Measurements from ENCODE around the gene CCDC43.
"Not testable (repeated sequence)": the region's sequence is repeated elsewhere in the genome, so short reads cannot be mapped to it uniquely, and the experiment has no call there.

The CCDC43 gene

DNA sequence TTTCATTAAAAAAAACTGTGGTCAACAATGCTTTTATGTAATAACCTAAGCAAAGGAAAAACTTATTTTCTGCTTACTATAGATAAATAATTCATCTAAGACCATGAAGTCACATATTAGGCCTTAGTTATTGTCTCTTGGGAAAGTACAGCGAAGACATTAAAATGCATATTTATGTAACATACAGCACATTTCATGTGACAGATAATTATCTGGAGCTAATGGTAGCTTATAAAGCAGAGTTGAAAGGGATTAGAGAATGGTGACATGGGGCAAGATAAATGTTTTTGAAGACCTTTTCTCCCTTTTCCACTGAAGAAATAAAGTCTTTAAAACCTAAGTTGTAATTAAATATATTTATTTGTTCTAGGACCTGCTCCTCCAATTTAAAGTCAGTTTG is 23.6 kb downstream of the CCDC43 start:
- no peak for DNase-seq

GRCh38 chr17:44664867-44665266 is 24.7 kb downstream of the CCDC43 start:
- no peak for DNase-seq

DNA sequence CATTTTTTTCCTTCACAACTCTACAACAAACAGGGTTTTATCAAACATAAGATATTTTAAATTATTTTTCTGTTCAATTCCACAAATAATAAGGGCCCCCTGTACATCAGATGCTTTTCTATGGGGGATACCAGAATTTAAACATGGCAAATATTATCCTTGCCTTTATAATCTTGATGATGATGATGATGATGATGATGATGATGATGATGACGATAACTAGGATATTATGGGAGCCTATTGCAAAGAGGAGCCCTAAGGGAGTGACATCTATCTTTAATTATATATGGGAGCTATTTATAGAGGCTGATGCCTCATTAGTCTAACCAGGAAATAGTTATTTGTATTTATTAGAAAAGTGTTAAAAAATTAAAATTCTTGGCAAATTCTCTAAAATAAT is 26.5 kb downstream of the CCDC43 start:
- no peak for DNase-seq

GRCh38 chr17:44661835-44662234 is 27.7 kb downstream of the CCDC43 start:
- no peak for DNase-seq

DNA sequence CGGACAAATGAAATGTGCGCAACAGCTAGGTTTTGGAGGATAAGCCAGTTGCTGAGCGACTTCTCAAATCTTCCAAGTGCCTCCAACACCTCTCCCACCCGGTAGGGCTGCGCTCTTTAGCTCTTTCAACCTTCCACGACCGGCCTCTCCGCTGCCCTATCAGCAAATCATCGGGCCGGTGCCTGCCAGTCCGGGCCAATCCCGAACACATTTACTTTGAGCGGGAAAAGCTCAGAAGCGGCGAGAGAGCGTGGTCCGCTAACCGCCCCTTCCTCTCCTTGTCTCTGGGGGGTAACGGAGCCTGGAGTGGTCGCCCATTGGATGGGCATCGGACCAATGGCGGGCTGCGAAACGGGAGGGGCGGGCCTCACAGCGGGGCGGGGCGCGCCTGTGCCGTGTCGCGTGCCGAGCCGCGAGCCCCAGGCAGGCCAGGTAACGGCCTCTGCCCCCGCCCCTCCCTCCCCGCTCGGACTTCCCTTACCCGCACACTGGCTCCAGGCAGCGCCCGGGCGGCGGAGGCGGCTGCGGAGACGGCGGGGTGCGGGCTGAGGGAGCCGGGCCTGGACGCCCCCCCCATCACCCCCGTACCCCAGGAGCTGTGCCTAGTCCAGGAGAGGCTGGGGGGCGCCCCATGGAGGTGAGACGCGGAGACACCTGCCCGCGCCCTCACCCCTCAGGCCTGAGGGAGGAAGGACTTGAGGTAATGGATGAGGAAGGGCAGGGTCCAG is 33.4 kb downstream of the CCDC43 start, which contains the start of gene MEIOC:
Gene MEIOC, plus strand, starts transcription at position 486 of the 728 bp plus-strand sequence. Its CDS starts 146 bp downstream, at position 632.
- DNase-seq = no peak

- DNase-seq = no peak
Observed at GRCh38 chr17:44653954-44654353, 35.6 kb downstream of the CCDC43 start.

DNA sequence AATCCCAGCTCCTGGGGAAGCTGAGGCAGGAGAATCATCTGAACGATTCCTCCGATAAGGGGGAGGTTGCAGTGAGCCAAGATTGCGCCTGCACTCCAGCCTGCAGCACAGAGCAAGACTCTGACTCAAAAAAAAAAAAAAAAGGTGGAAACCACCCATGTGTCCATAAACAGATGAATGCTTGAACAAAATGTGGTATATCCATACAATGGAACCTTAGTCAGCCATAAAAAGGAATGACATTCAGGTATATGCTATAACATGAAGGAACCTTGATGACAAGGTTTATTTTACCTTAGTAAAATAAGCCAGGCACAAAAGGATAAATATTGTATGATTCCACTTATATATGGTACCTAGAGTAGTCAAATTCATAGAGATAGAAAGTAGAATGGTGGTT is 36.2 kb downstream of the CCDC43 start:
- DNase-seq = no peak

DNA sequence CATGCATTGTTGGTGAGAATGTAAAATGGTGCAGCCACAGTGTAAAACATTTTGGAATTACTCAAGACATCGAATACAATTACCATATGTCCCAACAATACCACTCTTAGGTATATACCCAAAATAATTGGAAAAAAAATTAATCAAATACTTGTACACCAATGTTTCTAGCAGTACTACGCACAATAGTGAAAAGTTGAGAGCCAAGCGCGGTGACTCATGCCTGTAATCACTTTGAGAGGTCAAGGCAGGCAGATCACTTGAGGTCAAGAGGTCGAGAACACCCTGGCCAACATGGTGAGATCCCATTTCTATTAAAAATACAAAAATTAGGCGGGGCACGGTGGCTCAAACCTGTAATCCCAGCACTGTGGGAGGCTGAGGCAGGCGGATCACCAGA is 36.8 kb downstream of the CCDC43 start:
- DNase-seq = no peak

- no peak for DNase-seq
Observed at GRCh38 chr17:44651228-44651627, 38.3 kb downstream of the CCDC43 start.

DNA sequence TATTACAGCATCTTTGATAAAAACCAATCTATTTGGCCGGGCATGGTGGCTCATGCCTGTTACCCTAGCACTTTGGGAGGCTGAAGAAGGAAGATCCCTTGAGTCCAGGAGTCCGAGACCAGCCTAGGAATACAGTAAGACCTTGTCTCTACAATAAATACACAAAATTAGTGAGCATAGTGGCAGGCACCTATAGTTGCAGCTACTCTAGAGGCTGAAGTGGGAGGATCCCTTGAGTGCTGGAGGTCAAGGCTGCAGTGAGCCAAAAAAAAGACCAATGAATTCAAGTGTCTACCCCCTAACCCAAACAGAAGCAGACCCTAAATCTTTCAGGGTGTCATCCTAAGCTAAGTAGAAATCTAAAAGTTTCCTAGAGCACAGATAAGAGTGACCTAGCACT is 40.6 kb downstream of the CCDC43 start:
- no peak for DNase-seq

GRCh38 chr17:44647736-44648135 is 41.8 kb downstream of the CCDC43 start:
- DNase-seq = no peak

DNA sequence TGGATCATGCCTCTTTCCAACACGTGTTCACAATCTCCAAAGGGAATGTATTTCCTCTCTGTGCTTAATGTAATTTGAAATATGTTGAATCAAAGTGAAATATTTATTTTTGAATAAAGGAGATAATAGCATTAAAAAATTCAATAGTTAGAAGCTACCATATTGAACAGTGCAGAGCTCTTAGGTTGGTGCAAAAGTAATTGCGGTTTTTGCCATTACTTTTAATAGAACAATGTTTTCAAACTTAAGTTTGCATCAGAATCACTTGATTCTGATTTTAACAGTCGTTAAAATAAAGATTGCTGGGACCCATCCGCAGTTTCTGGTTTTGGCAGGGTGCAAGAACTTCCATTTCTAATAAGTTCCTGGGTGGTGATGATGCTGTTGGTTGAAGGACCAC is 43.3 kb downstream of the CCDC43 start:
- no peak for DNase-seq

DNA sequence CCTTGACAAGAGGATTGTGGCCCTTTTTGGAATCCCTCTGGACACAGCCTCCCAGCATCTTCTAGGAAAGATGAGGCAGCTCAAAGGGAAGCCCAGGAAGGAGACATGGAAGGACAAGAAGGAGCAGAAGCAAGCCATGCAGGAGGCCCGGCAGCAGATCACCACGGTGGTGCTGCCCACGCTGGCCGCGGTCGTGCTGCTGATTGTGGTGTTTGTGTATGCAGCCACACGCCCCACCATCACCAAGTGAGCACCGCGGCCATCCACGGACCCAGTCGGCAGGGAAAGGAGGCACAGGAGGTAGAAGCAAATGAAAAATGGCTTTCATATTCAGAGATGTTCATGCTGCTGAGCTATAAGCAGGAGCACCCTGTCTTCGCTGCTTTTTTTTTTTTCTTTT is 44.2 kb downstream of the CCDC43 start:
- DNase-seq = no peak

DNA sequence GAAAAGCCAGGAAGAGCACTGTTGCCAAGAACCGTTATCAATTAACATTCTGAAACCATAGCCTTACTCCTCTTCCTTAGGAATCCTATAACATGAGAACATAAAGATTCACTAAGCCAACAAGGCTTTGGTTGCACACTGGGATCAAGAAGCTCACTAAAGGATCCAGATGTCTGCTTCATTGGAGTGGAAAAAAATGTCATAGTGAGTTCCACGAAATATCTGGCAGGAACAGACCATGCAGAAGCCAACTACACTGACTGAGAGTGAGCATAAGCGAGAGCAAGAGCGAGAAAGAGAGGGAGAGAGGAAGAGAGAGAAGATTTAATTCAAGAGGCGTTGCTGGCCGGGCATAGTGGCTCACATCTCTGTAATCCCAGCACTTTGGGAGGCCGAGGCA is 46.7 kb downstream of the CCDC43 start:
- DNase-seq = no peak

- DNase-seq = no peak
Observed at GRCh38 chr17:44637066-44637465, 52.5 kb downstream of the CCDC43 start.

GRCh38 chr17:44636562-44636961 is 53.0 kb downstream of the CCDC43 start:
- no peak for DNase-seq

DNA sequence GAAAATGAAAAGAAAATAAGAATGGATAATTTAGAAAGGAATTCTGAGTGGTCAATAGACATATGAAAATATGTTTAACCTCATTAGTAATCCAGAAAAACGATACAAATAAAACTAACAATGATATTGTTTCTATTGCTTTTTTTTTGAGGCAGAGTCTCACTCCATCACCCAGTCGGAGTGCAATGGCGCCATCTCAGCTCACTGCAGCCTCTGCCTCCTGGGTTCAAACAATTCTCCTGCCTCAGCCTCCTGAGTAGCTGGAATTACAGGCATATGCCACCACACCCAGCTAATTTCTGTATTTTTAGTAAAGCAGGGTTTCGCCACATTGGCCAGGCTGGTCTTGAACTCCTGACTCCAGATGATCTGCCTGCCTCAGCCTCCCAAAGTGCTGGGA is 55.2 kb downstream of the CCDC43 start:
- not testable (repeated sequence) for DNase-seq

DNA sequence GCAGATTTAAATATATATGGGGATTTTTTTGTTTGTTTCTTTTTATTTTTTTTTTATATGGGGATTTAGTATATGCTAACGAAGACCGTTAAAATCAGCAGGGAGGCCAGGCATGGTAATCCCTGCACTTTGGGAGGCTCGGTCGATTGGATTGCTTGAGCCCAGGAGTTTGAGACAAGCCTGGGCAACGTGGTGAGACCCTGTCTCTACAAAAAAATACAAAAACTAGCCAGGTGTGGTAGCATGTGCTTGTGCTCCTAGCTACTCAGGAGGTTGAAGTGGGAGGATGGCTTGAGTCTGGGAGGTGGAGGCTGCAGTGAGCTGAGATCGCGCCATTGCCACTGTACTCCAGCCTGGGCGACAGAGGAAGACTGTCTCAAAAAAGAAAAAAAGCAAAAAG is 55.6 kb downstream of the CCDC43 start:
- DNase-seq = no peak

DNA sequence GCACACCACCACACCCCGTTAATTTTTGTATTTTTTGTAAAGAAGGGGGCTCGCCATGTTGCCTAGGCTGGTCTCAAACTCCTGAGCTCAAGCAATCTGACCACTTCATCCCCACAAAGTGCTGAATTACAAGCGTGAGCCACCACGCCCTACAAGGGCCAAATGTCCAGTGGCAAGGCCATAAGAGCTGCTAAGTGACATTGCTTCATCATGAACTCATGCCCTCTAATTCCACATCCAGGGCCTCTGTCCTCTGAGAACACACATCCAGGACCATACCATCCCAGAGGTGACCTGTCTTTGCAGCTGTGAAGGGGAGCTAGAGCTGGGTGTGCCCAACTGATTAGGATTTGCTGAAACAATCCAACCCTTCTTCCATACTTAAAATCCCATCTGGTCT is 58.9 kb downstream of the CCDC43 start:
- DNase-seq = no peak

GRCh38 chr17:44629314-44629713 is 60.3 kb downstream of the CCDC43 start:
- no peak for DNase-seq

DNA sequence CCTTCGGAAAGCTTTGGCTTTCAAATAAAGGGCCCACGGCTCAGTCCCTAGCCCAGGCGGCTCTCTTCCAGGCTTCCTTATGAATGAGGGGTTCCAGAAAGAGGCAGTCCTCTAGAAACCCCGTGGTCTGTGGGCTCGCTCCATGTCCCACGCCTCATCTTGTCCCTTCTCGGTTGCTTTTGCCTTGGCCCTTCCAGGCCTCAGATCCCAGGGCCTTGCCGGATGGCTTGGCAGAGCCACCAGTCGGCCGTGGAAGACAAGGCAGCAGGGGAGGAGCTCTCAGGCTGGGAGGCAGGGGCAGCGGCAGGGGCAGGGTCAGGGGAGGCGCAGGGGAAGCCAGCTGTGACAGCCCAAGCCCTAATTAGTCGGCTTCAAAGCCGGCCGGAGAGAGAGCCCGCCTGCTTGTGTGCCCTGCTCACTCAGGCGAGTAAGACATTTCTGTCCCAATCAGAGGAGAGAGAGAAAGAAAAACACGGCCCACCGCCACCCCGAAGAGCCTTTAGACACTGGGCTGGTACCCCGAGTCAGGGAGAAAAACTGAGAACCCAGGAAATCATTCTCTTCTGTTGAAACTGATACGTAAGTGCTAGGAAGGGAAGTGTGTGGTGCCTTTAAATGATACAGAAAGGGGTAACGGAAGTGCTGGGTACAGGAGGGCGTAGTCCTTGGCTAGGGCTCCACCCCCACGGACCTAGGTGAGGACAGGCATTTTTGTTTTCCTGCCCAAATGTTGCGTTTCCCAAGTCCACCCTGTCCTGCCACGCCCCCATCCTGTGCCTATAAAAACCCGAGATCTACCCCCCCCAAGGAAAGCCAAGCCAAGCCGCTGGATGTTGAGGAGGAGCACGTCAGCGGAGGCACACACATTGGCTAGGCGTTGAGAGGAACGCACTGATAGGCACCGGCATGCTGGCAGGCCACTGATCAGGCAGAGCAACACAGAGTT is 61.1 kb downstream of the CCDC43 start:
- DNase-seq = no peak

DNA sequence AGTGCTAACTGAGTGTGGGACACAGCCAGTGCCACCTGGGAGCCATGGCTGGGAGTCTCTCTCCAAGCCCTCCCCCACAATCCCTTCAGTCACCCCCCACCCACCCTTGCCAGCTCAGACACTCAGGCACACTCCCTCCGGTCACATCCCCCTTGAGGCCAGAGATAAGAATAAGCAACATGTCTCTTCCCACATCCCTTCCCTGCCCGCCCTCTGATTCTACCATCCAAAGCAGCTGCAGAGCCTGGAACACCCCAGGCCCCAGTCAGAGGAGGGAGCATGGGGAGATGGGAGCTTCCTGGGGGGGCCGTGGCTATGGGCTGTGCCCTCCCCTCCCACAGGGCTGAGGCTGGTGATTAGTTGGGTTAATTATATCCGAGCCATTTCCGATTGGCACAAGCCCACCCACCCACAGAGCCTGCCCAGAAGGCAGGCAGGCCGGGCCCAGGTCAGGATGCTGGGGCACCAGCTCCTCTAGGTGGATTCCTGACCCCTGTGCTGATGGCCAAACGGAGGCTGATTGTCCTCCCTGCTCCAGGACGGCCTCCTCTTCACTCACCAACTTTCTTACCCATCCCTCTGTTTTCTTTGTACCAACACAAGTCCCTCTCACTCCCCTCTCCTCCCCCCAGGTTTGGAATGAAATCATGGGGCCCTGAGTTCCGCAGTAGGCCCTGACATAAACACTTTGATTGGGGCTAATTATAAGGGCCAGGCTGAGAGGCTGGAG is 61.9 kb downstream of the CCDC43 start:
- DNase-seq = no peak

Measured in effector CD4-positive, alpha-beta T cell (primary cell).